Brain microvascular endothelial cell (primary cell): ENCODE data around the gene TTLL3.

Experiments
- DNase-seq: peaks from one replicate; pipeline ENCODE4 v3.0.0-alpha.2; 2020
- H3K27ac ChIP-seq: fragments of 250-450 bp; sonication (Bioruptor Pico); 2 replicates; pipeline ENCODE4 v1.5.1; 2020; ENCODE audit warnings: mild to moderate bottlenecking, moderate library complexity
- H3K27me3 ChIP-seq: fragments of 250-450 bp; sonication (Bioruptor Pico); replicated peaks from 2 replicates; pipeline ENCODE4 v1.5.1; 2020; ENCODE audit warnings: mild to moderate bottlenecking
- H3K36me3 ChIP-seq: fragments of 250-450 bp; sonication (Bioruptor Pico); replicated peaks from 2 replicates; pipeline ENCODE4 v1.5.1; 2020; ENCODE audit warnings: mild to moderate bottlenecking
- H3K4me3 ChIP-seq: 2 replicates; pipeline ENCODE4 v1.5.1; 2011; ENCODE audit warnings: low read depth, mild to moderate bottlenecking, control low read depth, low read length, moderate library complexity
- CTCF ChIP-seq: IDR thresholded peaks from 2 replicates; pipeline ENCODE4 v1.5.1; 2011; ENCODE audit warnings: low read depth, mild to moderate bottlenecking, moderate library complexity, low read length, control low read depth, inconsistent platforms; ENCODE audit errors: missing control alignments
- in situ Hi-C: cut with HindIII; loops from 2 replicates; pipeline ENCODE4 v1.10.0; 2017; ENCODE audit warnings: low sequenced_read_pairs, low pct_ligation_motif_present

Gene TTLL3

GRCh38 chr3:9820543-9820942, 10.5 kb downstream of the TTLL3 start:
- H3K36me3 ChIP-seq: peaks cover 3% of the 10 kb centered on the region
- TF ChIP-seq CTCF: no peak
- in situ Hi-C loops: no loop called here
- no peak for DNase-seq
- no peak overlapping the region for H3K4me3 ChIP-seq
- H3K27me3 ChIP-seq: no peaks in the 10 kb centered on the region
- no peak overlapping the region for H3K27ac ChIP-seq

- DNase-seq: peak; percentile 25
- H3K4me3 ChIP-seq: no peak overlapping the region
- peak; percentile 63 for TF ChIP-seq CTCF
- in situ Hi-C loops: no loop called here
- H3K27ac ChIP-seq: no peak overlapping the region
- no peaks in the 10 kb centered on the region for H3K27me3 ChIP-seq
- peaks cover 3% of the 10 kb centered on the region for H3K36me3 ChIP-seq
These were observed 10.9 kb downstream of the TTLL3 start for GRCh38 chr3:9820946-9821345.

- Histone ChIP-seq H3K36me3 (no peaks in the 10 kb centered on the region), H3K4me3 (no peak overlapping the region), H3K27ac (no peak overlapping the region), H3K27me3 (no peaks in the 10 kb centered on the region)
- DNase-seq: no peak
- in situ Hi-C loops: no loop called here
- no peak for TF ChIP-seq CTCF
These were observed 15.5 kb downstream of the TTLL3 start for GRCh38 chr3:9825451-9826040.

- Histone ChIP-seq H3K27me3 (no peaks in the 10 kb centered on the region), H3K36me3 (no peaks in the 10 kb centered on the region), H3K4me3 (no peak overlapping the region), H3K27ac (no peak overlapping the region)
- DNase-seq: no peak
- TF ChIP-seq CTCF: peak; percentile 53
- in situ Hi-C loops: no loop called here
These were observed 16.9 kb downstream of the TTLL3 start for GRCh38 chr3:9826815-9827573.

GRCh38 chr3:9828801-9829755, 19.0 kb downstream of the TTLL3 start:
- Histone ChIP-seq H3K4me3 (no peak overlapping the region), H3K36me3 (peaks cover 4% of the 10 kb centered on the region), H3K27ac (no peak overlapping the region), H3K27me3 (no peaks in the 10 kb centered on the region)
- no peak for TF ChIP-seq CTCF
- in situ Hi-C loops: no loop called here
- DNase-seq: no peak
